Stimulated activated naive B cell treated with anti-CD40 and anti-IgM and Interleukin-4, amounts not matched to agents 10 μg/mL and 1 μg/mL and 100 μg/mL, for 72 hours (primary cell): Measurements from ENCODE around the gene SLC66A1.

ENCODE experiments used
- ATAC-seq, 2 donors: fragments of 150-1000 bp; cut with Tn5 transposase; replicated peaks; 2 replicates each; pipeline ENCODE4 v1.10.0; 2021; ENCODE audit warnings: moderate library complexity in 1 of 2
- DNase-seq: peaks from one replicate; pipeline ENCODE4 v3.0.0; 2021
- H3K27ac Mint-ChIP-seq: one replicate; pipeline ENCODE4 v1.8.0; 2022; ENCODE audit warnings: mild to moderate bottlenecking, mixed read lengths
- H3K27me3 Mint-ChIP-seq, 2 donors: one replicate each; pipeline ENCODE4 v1.8.0; 2022; ENCODE audit warnings: mixed read lengths in 2 of 2
- H3K36me3 Mint-ChIP-seq, 2 donors: one replicate each; pipeline ENCODE4 v1.8.0; 2022; ENCODE audit warnings: mixed read lengths in 2 of 2, mild to moderate bottlenecking in 1 of 2
- H3K4me1 Mint-ChIP-seq, 2 donors: one replicate each; pipeline ENCODE4 v1.8.0; 2022; ENCODE audit warnings: mixed read lengths in 2 of 2, mild to moderate bottlenecking in 1 of 2
- H3K4me3 Mint-ChIP-seq, 2 donors: one replicate each; pipeline ENCODE4 v1.8.0; 2022; ENCODE audit warnings: mild to moderate bottlenecking in 2 of 2, mixed read lengths in 2 of 2, moderate library complexity in 1 of 2
- H3K9me3 Mint-ChIP-seq, 2 donors: one replicate each; pipeline ENCODE4 v1.8.0; 2022; ENCODE audit warnings: mixed read lengths in 2 of 2, mild to moderate bottlenecking in 1 of 2

The SLC66A1 gene

DNA sequence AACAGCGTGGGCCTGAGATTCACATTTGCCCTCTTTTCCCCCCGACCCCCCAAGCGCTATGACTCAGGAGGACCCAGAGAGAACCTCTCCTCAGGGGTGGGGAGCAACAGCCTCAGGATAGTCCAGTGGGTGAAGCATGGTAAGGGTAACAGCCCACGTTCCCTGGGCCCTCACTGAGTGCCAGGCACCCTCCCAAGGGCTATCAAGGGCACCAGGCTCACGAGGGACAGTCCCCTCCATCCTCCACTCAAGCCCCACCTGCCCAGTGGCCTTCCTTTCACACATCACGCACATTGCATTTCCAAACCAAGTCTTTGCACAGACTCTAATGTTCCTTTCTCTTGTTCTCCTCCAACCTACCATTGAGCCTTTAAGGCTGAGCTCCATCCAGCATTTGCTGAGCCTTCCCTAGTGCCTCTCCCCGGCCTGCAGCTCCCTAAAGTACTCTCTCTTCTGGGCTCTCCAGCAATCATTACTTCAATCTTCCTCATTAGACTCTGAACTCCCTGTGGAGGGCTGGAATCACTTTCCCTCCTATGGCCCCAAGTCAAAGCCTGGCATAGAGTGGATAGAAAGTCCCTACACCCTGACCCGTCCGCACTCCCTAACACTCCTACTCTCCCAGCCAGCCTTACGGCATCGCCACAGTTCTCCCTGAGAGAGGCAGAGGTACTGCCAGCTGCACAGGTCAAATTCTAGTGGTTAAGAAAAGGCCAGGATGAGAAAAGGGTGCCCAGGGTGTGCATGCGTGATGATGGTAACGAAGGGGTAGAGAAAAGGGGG, 1.2 kb upstream of the SLC66A1 start:
- H3K36me3 Mint-ChIP-seq = peaks cover 18 to 32% of the 10 kb centered on the region in 2 donors
- no peaks in the 10 kb centered on the region for H3K27me3 Mint-ChIP-seq
- peak overlapping the region; percentile 85 to 86 for H3K4me3 Mint-ChIP-seq
- H3K27ac Mint-ChIP-seq = peak overlapping the region; percentile 53
- H3K9me3 Mint-ChIP-seq = no peaks in the 10 kb centered on the region
- DNase-seq (no peak), ATAC-seq (no peak)
- H3K4me1 Mint-ChIP-seq = peaks cover 39 to 41% of the 10 kb centered on the region in 2 donors

DNA sequence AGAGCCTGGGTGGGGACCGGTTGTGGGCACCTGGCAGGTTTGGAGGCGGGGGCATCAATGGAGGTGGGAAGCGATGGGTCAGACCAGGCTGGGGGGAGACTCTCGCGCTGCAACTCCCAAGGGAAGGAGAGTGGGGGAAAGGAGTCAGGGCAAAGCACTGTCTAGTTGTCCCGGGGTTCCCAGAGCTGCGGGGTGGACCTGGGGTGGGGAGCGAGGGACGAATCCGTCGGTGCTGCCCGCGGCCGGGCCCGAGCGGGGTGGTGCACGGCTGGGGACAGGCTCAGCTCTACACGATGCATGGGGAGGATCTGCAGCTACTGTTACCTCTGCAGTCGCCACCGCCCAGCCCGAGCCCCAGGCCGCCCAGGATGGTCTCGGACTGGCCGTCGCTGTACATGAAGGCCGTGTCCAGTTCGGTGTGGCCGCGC, 609 bp upstream of the SLC66A1 start:
- Mint-ChIP-seq H3K27ac (peak overlapping the region; percentile 53), H3K4me1 (peaks cover 45 to 47% of the 10 kb centered on the region in 2 donors), H3K4me3 (peak overlapping the region; percentile 85 to 86), H3K36me3 (peaks cover 19 to 34% of the 10 kb centered on the region in 2 donors), H3K27me3 (no peaks in the 10 kb centered on the region), H3K9me3 (no peaks in the 10 kb centered on the region)
- DNase-seq = no peak
- ATAC-seq = peak; percentile 16 to 17

DNA sequence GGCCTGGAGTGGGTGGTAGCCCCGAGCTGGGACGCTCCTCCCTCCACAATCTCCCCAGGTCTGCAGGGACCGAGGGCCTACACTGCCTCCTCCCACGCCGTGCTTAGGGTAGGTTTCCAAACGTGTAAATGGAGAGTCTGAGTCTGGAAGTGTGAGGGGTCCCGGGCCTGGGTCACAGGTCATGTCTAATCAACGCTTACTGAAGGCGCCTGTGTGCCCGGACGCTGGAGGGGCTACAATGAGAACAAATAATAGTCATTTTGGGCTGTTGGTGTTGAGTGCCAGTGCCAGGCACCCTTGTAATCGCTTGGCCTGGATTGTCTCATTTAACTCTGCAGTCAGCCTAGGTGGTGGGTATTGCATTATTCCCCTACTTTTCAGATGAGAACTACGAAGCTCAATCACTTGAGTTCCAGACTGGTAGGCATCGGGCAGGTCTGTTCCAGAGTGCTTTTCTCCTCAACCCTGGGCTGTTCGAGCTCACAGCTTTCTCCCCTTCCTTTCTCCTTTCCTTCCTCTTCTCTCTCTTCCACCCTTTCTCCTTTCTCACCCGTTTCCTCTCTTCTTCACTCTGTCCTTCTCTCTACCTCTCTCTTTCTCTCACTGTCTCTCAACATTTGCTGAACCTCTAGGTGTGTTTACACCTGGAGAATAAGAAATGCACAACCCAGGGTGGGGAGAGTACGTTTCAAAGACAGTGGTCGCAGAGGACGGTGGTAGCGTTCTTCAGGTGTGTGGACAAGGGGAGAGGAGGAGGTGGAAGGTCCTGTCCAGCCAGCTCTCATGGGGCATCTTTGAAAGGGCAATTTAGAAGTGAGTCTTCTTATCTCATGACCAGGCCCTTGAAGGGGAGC, 883 bp downstream of the SLC66A1 start:
- peaks cover 8 to 19% of the 10 kb centered on the region in 2 donors for H3K36me3 Mint-ChIP-seq
- no peak for DNase-seq
- H3K9me3 Mint-ChIP-seq = no peaks in the 10 kb centered on the region
- H3K27me3 Mint-ChIP-seq = no peaks in the 10 kb centered on the region
- peak overlapping the region; percentile 85 for H3K27ac Mint-ChIP-seq
- peak; percentile 45 to 51 for ATAC-seq
- H3K4me1 Mint-ChIP-seq = peaks cover 49 to 62% of the 10 kb centered on the region in 2 donors
- H3K4me3 Mint-ChIP-seq = peak overlapping the region; percentile 76 to 86

DNA sequence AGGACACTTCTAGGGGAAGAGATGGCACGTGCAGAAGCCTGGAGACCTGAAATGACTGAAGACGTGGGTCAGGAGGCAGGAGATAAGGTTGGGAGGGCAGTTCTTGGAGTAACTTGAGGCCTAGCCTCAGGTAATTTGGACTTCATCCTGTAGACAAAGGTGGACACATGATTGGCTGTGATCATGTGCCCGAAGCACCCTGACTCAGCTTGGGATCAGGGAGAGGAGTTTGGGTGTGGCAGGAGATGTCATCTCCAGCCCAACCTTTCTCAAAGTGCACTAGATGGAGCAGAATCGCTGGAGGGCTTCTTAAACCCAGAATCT, 1.5 kb downstream of the SLC66A1 start:
- Mint-ChIP-seq H3K36me3 (peaks cover 8 to 19% of the 10 kb centered on the region in 2 donors), H3K27me3 (no peaks in the 10 kb centered on the region), H3K9me3 (no peaks in the 10 kb centered on the region), H3K4me3 (peak overlapping the region; percentile 76 to 86), H3K4me1 (peaks cover 53 to 62% of the 10 kb centered on the region in 2 donors), H3K27ac (peak overlapping the region; percentile 20)
- ATAC-seq (no peak), DNase-seq (no peak)

DNA sequence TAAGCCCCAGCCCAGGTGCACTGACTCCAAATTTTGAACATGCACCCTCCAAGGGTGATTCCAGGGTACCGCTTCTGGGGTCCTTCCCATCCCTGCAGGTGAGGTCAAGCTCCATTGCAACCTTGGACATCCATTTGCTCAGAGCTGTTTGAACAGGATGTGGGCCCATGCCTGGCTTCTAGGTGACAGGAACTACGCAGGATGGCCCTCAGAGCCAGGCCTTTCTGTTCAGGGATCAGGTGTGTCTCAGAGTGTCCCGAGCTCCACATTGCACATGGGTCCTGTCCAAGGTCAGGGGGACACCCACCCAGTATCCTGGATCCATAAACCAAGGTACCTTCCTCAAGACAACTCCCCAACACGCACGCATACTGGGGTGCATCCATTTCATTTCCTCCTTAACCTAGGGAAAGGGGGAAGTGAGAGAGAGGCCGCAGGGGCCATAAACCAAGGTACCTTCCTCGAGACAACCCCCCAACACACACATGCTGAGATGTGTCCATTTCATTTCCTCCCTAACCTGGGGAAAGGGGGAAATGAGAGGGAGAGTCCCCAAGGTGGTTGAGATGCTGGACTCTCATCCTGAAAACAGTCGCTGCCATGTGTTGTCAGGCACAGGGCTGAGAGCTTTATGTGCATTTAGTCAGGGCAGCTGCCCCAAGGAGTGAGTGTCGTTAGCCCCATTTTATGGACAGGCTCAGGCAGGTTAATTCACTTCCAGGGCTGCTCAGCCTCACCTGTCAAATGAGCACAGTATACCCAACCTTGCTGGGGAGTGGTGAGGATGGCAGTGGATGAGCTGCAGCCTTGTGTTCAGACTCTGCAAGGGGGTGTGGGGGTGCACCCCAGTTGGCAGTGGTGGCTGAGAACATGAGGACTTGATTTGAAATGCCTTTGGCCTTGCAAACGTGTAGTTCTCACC, 2.1 kb downstream of the SLC66A1 start:
- peak overlapping the region in 1 of 2 donors; percentile 28 for H3K4me3 Mint-ChIP-seq
- peak; percentile 29 for DNase-seq
- H3K4me1 Mint-ChIP-seq = peaks cover 53 to 62% of the 10 kb centered on the region in 2 donors
- ATAC-seq = peak; percentile 3 to 8
- no peaks in the 10 kb centered on the region for H3K27me3 Mint-ChIP-seq
- no peaks in the 10 kb centered on the region for H3K9me3 Mint-ChIP-seq
- peaks cover 5 to 17% of the 10 kb centered on the region in 2 donors for H3K36me3 Mint-ChIP-seq
- peak overlapping the region; percentile 61 for H3K27ac Mint-ChIP-seq

DNA sequence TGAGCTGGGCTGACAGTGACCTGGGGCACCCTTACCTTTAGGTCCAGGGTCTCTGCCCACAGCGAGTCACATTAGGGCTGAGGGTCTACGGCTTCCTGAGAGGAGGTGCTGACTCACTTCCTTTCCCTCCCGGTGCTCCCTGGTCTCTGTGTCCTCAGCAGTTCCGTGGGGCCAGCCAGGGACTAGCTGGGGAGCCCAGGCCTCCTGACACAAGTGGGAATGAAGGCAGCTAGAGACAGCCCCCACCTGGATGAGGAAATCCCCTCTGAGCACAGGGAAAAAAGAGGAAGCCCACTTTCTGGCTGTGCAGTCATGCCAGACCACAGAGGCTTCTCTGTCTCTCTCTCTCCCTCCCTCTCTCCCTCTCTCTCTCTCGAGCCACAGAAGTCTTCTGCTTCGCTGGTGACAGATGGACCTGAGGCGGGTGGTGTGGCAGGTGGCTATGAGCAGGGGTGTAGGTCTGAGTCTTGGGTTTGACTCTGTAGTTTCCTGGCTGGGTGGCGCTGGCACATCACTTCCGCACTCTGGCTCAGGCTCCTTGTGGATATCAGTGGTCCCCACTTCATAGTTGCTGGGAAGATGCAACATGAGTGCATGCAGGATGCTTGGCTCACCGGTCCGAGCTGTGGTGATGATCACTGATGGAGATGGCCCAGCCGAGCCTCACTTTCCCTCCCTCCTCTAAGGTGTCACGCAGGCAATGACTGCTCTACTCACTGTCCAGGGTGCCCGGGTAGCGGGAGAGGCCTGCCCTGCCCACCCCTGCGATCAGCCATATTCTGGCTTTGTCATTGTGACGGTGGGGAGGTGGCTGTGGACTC, 3.5 kb downstream of the SLC66A1 start:
- Mint-ChIP-seq H3K27ac (peak overlapping the region; percentile 61), H3K4me3 (peak overlapping the region; percentile 43 to 49), H3K27me3 (no peaks in the 10 kb centered on the region), H3K4me1 (peaks cover 53 to 62% of the 10 kb centered on the region in 2 donors), H3K36me3 (peaks cover 8 to 17% of the 10 kb centered on the region in 2 donors), H3K9me3 (no peaks in the 10 kb centered on the region)
- DNase-seq = peak; percentile 49
- ATAC-seq = peak; percentile 52 to 53

DNA sequence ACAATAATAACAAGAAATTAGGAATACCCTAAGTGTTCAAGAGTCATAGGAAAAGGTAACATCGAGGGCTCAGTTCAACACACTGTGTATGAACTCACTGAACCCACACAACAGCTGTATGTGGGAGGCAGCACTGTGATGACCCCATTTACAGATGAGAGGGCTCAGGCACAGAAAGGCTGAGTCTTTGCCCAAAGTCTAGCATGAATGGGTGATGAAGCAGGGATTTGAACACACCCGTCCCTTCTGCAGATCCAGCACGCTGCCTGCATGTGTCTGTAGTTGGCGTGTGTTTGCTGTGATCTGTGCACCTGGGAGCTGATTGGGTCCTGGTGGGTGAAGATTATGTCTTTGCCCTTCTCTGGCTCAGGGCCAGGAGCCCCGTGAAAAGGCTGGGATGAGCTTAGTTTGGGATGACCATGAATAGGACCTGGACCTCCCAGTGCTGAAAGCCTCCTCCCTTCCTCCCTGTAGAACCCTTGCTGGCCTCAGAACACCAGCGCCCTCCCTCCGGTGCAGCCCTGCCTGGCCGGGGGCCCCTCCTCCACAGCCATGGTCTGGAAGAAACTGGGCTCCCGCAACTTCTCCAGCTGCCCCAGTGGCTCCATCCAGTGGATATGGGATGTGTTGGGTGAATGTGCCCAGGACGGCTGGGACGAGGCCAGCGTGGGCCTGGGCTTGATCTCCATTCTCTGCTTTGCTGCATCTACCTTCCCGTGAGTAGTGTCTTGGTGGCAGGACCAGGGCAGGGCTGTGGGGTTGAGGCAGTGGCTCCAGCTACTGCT, 5.2 kb downstream of the SLC66A1 start:
- H3K27me3 Mint-ChIP-seq = no peaks in the 10 kb centered on the region
- no peaks in the 10 kb centered on the region for H3K9me3 Mint-ChIP-seq
- DNase-seq (no peak), ATAC-seq (no peak)
- peak overlapping the region; percentile 67 for H3K27ac Mint-ChIP-seq
- H3K36me3 Mint-ChIP-seq = peaks cover 14 to 30% of the 10 kb centered on the region in 2 donors
- peaks cover 48 to 55% of the 10 kb centered on the region in 2 donors for H3K4me1 Mint-ChIP-seq
- no peak overlapping the region for H3K4me3 Mint-ChIP-seq

DNA sequence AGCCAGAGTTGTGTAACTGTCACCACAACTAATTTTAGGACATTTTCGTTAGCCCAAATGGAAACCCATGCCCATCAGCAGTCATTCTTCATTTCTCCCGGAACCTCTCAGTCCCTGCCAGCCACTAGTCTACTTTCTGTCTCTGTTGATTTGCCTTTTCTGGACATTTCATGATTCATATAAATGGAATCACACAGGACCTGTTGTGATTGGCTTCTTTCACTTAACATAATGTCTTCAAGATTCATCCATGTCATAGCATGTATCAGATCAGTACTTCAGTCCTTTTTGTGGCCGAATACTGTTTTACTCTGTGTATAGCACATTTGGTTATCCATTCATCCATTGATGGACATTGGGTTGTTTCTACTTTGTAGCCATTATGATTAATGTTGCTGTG, 7.1 kb downstream of the SLC66A1 start:
- Mint-ChIP-seq H3K9me3 (no peaks in the 10 kb centered on the region), H3K27ac (no peak overlapping the region), H3K36me3 (peaks cover 17 to 41% of the 10 kb centered on the region in 2 donors), H3K4me1 (peaks cover 37 to 43% of the 10 kb centered on the region in 2 donors), H3K27me3 (no peaks in the 10 kb centered on the region), H3K4me3 (no peak overlapping the region)
- no peak for ATAC-seq
- DNase-seq = no peak

DNA sequence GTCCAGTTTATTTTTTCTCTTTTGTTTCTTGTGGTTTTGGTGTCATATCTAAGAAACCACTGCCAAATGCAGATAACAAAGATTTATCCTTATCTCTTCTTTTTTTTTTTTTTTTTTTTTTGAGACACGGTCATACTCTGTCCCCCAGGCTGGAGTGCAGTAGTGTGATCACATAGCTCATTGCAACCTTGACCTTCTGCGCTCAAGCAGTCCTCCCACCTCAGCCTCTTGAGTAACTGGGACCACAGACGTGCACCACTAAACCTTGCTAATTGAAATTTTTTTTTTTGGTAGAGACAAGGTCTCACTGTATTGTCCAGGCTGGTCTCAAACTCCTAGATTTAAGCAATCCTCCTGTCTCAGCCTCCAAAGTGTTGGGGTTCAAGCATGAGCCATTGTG, 8.9 kb downstream of the SLC66A1 start:
- H3K27me3 Mint-ChIP-seq = no peaks in the 10 kb centered on the region
- H3K27ac Mint-ChIP-seq = no peak overlapping the region
- ATAC-seq (no peak), DNase-seq (no peak)
- peaks cover 18 to 24% of the 10 kb centered on the region in 2 donors for H3K4me1 Mint-ChIP-seq
- no peak overlapping the region for H3K4me3 Mint-ChIP-seq
- no peaks in the 10 kb centered on the region for H3K9me3 Mint-ChIP-seq
- peaks cover 23 to 44% of the 10 kb centered on the region in 2 donors for H3K36me3 Mint-ChIP-seq

DNA sequence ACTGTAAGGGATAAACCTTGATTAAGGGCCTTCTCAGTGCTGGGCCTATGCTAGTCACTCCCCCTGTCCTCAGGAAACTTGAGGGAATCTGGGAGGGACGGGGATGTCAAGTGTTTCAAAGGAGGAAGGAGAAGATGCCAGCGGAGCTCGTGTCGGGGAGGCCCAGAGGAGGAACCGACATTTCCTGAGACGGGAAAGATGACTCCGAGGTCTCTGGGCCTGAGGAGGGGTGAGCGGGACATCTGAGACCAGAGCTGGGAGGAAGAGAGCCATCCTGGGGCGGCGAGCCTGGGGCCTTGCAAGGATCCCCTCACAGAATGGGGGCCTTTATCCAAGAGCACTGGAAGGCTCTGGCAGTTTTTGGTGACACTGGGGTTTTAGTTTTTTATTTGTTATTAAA, 10.4 kb downstream of the SLC66A1 start:
- no peak overlapping the region for H3K4me3 Mint-ChIP-seq
- peaks cover 10 to 13% of the 10 kb centered on the region in 2 donors for H3K4me1 Mint-ChIP-seq
- DNase-seq = no peak

DNA sequence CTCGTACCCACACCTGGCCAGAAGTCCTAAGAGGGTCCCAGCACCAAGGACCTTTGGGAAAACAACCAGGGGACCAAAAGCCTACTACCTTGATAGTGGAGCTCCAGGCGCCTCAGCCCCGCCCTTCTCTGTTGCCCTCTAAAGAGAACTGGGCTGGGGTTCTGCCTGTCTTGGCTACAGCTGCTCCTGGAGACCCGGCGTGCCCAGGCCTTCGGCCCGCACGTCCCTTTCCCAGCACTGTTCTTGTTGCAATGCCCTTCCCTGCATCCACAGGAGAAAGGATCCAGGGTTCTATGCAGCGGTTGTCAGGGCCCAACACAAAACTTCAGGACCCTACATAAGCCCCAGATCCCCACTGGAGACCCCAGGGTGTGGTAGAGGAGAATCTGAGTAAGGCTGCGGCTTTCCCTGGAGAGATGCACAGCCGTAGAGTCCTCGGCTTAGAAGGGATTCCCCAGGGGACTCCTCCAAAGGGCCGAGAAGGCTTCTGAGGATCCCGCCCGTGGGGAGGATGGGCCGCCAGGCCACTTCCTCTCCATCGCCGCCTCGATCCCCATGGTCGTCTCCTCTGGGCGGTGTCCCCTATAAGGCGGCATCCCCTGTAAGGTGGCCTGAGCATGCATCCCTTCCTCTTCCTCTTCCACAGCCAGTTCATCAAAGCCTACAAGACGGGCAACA, 12.0 kb downstream of the SLC66A1 start:
- H3K4me1 Mint-ChIP-seq = peaks cover 4 to 5% of the 10 kb centered on the region in 2 donors
- H3K27me3 Mint-ChIP-seq = no peaks in the 10 kb centered on the region
- no peak overlapping the region for H3K27ac Mint-ChIP-seq
- peaks cover 40 to 61% of the 10 kb centered on the region in 2 donors for H3K36me3 Mint-ChIP-seq
- DNase-seq (no peak), ATAC-seq (no peak)
- no peak overlapping the region for H3K4me3 Mint-ChIP-seq
- no peaks in the 10 kb centered on the region for H3K9me3 Mint-ChIP-seq

More for the DNA sequence above, 10.4 kb downstream of the SLC66A1 start:
- no peaks in the 10 kb centered on the region for H3K9me3 Mint-ChIP-seq
- H3K27me3 Mint-ChIP-seq = no peaks in the 10 kb centered on the region
- ATAC-seq = no peak
- H3K36me3 Mint-ChIP-seq = peaks cover 33 to 56% of the 10 kb centered on the region in 2 donors
- no peak overlapping the region for H3K27ac Mint-ChIP-seq

DNA sequence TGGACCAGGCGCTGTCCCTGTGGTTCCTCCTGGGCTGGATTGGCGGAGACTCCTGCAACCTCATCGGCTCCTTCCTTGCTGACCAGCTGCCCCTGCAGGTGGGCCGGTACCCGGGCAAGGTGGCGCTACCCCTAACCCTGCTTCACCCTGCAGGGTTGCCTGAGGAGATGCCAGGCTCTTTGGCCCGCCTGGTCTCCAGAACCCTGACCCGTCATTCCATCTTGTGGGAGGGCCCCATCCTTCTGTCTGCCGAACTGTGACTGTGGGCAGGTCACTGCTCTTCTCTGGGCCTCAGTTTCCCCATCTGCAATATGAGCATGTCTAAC, 12.5 kb downstream of the SLC66A1 start:
- no peak for ATAC-seq
- Mint-ChIP-seq H3K9me3 (no peaks in the 10 kb centered on the region), H3K4me1 (peaks cover 4 to 5% of the 10 kb centered on the region in 2 donors), H3K4me3 (no peak overlapping the region), H3K27ac (no peak overlapping the region), H3K36me3 (peaks cover 40 to 64% of the 10 kb centered on the region in 2 donors), H3K27me3 (no peaks in the 10 kb centered on the region)
- DNase-seq = no peak
